Head of caudate nucleus (tissue), 42 donors: ENCODE measurements around the gene OR13C9.
"Not testable (repeated sequence)": the region's sequence is repeated elsewhere in the genome, so short reads cannot be mapped to it uniquely, and the experiment has no call there.

Experiments
- DNase-seq, 42 donors: peaks; one replicate each; pipeline versions ENCODE4 v3.0.0 to v3.0.0-alpha.2; 2020 to 2021; ENCODE audit warnings: mixed read lengths in 7 of 42
- intact Hi-C: fragments of 100-400 bp; cut with DNase I; formaldehyde crosslinking; loops from one replicate; pipeline ENCODE4 v1.15.0; 2022

The OR13C9 gene, protein sequence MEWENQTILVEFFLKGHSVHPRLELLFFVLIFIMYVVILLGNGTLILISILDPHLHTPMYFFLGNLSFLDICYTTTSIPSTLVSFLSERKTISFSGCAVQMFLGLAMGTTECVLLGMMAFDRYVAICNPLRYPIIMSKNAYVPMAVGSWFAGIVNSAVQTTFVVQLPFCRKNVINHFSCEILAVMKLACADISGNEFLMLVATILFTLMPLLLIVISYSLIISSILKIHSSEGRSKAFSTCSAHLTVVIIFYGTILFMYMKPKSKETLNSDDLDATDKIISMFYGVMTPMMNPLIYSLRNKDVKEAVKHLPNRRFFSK

DNA sequence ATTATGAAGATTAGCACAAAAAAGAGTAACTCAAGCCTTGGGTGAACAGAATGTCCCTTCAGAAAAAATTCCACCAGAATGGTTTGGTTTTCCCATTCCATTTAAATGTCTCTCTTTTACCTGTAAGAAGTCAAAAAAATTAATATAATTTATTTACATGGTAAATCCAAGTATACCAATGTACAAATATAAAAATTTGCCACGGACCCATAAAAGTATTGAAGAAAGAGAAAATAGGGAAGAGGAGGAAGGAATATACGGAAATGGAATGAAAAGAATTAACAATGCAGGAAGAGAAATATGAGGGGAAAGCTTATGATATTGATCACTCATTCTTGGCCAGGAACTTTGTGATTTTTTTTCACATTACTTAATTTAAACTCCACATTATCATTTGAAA, at the start of gene OR13C9:
Gene OR13C9, minus strand, starts transcription at position 101 of the 400 bp plus-strand sequence. Its CDS starts 0 bp downstream, at position 101.
- intact Hi-C loops: no loop called here
- no peak for DNase-seq

DNA sequence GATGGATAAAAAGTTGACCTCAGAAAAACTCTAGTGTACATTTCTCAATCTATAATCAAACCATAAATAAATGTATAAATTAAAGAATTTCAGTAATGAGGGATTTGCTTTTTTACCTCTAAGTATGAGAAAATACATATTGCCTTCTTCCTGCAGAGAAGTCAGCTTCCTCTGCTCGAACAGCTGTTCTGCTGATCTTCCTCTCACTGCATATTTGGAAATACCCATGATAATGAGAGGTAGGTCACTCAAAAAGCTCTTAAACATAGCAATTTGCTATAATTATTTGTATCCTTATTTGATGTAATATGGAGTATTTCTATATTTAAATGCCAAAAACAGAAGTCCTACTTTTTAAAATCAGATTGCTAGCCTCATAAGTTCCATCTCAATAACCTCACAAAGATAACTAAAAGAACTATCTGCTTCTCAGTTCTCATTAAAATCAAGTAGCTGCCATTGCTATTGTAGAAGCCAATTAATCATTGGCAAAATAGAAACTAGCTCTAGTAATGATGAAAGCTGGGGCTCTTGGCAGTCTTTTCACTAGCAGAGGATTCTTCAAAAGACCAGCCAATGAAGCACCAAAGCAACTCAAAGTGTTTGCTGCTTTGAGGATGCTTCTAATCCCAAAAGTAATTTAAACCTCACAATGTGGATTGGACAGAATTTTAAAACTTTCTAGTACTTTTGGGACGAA, 40.6 kb upstream of the OR13C9 start:
- intact Hi-C loops: no loop called here
- DNase-seq: no peak

DNA sequence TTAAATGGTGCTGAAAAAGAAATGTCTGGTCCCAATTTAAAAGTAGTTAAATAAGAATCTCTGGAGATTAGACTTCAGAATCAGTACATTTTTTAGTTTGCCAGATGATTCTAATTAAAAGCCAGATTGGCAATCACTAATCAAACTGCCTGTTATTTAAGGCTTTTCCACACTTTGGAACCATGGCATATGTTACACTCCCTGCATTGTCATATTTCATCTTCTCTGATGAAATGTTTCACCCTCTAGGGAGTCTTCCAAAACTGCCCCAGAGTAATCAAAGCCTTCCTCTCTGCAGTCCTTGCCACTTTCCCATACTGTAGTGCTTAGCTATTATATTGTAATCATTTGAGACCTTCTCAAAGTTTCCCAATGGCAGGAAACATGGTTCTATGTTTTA, 17.5 kb upstream of the OR13C9 start:
- intact Hi-C loops: no loop called here
- DNase-seq: no peak

DNA sequence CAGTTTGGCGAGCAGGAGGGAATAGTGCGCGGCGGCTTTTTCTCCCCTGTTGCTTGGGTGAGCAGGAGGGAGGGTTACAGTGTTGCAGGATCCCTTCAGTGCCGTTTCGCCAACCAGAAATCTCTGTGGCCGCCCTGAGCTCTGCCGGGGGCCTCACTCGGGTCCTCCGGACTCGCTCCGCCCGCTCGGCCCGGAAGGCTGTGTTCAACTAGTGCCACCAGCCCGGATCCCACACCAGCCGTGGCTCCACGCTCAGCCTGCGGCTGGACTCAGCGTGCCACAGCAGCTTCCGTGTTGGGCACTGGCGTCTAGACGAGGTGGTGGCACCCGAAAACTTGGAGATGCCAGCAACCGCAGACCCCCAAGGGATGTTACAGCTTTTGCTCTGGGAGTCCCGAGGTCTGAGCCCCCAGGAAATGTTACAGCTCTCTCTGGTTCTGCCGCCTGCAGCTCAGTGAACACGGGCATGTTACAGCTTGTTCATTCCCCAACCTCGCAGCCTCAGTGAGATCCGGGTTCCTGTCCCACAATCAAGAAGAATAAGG, 16.0 kb upstream of the OR13C9 start:
- DNase-seq: no peak
- intact Hi-C loops: no loop called here

DNA sequence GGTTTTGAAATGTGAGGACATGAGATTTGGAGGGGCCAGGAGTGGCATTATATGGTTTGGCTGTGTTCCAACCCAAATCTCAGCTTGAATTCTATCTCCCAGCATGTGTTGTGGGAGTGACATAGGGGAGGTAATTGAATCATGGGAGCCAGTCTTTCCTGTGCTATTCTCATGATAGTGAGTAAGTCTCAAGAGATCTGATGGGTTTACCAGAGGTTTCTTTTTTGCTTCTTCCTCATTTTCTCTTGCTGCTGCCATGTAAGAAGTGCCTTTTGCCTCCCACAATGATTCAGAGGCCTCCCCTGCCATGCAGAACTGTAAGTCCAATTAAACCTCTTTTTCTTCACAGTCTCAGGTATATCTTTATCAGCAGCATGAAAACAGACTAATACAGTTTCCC, 8.0 kb upstream of the OR13C9 start:
- DNase-seq, intact Hi-C loops: not testable (repeated sequence)

DNA sequence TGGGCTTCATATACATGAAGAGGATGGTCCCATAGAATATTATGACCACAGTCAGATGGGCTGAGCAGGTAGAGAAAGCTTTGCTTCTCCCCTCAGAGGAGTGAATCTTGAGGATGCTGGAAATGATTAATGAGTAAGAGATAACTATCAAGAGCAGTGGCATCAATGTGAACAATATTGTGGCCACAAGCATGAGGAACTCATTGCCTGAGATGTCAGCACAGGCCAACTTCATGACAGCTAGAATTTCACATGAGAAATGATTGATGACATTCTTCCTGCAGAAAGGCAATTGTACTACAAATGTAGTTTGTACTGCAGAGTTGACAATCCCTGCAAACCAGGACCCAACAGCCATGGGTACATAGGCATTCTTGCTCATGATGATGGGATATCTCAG, 586 bp downstream of the OR13C9 start:
- intact Hi-C loops: no loop called here

DNA sequence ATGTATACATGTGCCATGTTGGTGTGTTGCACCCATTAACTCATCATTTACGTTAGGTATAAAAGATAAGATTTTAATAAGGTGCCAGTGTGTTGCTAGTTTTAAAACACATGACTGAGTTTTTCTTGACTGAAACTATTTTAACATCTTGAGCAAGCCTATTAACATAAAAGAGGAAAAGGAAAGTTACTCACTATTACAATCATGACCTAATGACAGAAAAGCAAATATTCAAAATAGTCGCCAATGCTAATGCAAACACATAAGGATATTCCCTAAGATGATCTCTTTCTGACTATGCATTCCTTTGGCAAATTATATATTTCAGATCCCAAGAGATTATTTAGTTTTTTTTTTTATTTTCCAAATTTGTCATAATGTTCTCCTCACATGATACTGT, 6.8 kb downstream of the OR13C9 start:
- DNase-seq: no peak
- intact Hi-C loops: no loop called here

More for the DNA sequence above, 586 bp downstream of the OR13C9 start:
- DNase-seq: no peak

DNA sequence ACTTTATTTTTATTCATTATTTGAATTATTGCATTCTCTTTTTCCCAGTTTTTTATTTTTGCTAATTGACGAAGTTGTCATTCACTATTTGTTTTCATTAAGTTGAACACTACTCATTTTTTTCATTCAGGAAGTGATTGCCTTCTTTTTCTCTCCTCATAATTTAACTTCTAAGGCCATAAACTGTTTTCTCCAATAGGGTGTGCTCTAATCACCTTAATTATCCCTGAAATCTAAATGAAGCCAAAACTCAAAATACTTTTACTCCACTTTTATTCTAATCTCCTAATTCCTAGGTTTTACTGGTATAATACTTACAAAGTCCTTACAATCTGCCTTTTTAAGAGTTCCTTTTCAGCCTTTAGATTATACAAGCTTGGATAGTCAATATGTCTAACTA, 9.7 kb downstream of the OR13C9 start:
- intact Hi-C loops: no loop called here
- DNase-seq: no peak

DNA sequence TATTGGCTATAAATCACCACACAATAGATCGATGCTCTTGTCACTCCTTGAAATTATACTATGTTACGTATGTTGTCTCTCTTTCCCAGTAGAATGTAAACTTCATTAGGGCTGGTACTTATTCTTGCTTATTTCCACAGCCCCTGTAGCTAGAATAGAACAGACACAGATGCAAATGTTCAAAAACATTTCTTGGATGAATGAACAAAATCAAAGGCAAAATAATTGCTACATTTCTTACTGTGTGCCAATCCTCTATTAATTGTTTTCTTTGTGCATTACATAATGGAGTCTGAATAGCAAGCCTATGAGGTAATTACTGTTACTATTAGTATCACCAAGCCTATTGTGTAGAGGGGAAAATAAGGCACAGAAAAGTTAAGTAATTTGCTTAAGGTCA, 11.9 kb downstream of the OR13C9 start:
- intact Hi-C loops: no loop called here
- DNase-seq: no peak

DNA sequence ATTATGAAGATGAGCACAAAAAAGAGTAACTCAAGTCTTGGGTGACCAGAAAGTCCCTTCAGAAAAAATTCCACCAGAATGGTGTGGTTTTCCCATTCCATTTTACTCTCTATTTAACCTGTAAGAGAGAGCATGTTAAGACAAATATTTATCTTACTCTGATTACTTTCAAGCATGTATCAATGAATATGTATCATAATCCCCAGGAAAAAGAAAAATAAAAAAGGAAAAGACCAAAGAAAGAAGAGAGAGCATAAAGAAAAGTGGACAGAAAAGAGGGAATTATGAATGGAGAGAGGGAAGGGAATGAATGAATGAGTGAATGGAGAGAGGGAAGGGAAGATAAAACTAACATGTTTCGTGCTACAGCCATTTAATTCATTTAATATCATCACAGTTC, 12.5 kb downstream of the OR13C9 start, which contains the start of gene OR13C2:
Gene OR13C2, minus strand, starts transcription at position 101 of the 400 bp plus-strand sequence. Its CDS starts 0 bp downstream, at position 101.
- DNase-seq, intact Hi-C loops: not testable (repeated sequence)

DNA sequence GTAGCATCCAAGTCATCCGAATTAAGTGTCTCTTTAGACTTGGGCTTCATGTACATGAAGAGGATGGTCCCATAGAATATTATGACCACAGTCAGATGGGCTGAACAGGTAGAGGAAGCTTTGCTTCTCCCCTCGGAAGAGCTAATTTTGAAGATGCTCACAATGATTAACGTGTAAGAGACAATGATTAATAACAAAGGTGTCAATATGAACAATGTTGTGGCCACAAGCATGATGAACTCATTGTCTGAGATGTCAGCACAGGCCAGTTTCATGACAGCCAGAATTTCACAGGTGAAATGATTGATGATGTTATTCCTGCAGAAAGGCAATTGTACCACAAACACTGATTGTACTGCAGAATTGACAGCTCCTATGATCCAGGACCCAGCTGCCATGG, 13.2 kb downstream of the OR13C9 start:
- intact Hi-C loops: no loop called here
- DNase-seq: no peak

DNA sequence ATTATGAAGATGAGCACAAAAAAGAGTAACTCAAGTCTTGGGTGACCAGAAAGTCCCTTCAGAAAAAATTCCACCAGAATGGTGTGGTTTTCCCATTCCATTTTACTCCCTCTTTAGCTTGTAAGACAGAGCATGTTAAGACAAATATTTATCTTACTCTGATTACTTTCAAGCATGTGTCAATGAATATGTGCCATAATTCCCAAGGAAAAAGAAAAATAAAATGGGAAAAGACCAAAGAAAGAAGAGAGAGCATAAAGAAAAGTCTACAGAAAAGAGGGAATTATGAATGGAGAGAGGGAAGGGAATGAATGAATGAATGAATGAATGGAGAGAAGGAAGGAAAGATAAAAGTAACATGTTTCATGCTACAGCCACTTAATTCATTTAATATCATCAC, 18.7 kb downstream of the OR13C9 start, which contains the start of gene OR13C5:
Gene OR13C5, minus strand, starts transcription at position 101 of the 400 bp plus-strand sequence. Its CDS starts 0 bp downstream, at position 101.
- DNase-seq, intact Hi-C loops: not testable (repeated sequence)

DNA sequence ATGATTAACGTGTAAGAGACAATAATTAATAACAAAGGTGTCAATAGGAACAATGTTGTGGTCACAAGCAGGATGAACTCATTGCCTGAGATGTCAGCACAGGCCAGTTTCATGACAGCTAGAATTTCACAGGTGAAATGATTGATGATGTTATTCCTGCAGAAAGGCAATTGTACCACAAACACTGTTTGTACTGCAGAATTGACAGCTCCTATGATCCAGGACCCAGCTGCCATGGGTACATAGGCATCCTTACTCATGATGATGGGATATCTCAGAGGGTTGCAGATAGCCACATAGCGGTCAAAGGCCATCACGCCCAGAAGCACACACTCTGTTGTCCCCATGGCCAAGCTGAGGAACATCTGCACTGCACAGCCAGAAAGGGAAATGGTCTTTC, 19.3 kb downstream of the OR13C9 start:
- intact Hi-C loops, DNase-seq: not testable (repeated sequence)

DNA sequence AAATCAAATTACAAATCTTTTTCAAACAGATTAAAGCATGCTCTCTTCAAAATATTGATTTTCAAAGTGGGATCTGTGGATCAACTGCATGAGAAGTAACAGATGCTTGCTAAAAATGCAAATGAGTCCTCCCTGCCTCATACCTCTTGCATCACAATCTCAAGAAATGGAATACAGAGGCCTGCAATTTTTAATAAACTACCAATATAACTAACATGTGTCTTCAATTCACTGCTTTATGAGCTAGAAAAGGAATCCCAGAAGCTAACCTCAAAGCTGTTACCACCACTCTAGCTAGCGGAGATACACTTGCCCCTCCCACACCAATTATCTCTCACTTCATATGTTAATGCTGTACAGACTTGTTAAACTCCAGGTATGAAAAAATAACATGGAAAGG, 28.4 kb downstream of the OR13C9 start:
- no peak for DNase-seq
- intact Hi-C loops: no loop called here

DNA sequence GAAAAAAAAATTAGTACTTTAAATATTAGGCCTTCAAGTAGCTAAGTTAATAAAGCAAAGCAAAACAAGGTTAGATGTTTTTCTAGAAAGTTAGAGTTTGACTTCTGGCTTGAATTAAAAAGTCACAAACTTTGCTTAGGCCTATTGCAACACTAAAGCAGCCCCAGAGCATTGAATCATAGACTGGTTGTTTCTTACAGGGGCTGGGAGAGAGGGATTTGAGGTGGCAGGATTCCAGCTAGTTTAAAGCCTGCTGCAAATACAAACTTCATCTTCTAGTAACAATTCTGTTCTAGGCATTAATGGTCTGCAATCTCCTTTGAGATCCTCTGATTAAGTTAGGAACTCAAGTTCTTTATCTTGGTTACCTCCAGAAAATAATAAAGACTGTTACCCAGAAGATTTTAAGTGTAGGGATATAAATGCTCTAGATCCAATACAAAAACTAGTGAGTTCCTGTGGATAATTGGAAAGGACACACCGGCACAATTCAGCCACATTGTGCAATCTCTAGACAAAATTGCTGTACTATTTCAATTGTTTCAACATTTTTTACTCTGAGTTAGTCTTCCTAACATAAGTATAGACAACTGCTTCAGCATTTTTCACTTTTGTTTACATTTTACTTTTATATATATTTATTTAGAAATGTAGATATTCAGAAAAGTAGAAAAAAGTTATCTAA, 31.4 kb downstream of the OR13C9 start:
- intact Hi-C loops: no loop called here
- DNase-seq: no peak

DNA sequence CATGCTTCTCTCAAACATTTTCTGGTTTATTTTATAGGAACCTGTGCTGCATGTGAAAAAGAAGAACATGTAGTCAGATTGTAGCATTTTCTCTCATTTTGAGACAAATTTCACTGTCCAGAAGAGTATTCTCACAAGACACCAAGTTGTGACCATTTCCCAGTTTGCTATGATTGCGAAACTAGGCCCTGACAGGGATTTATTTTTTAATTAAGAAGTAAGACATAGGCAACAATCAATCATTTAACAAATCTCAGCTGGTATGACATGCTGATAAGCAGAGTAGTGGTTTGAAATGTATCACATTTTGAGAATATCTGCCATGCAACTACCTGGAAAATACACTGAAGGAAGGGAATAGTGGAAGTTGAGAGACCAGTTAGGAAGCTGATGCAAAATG, 37.4 kb downstream of the OR13C9 start:
- DNase-seq: no peak
- intact Hi-C loops: no loop called here

DNA sequence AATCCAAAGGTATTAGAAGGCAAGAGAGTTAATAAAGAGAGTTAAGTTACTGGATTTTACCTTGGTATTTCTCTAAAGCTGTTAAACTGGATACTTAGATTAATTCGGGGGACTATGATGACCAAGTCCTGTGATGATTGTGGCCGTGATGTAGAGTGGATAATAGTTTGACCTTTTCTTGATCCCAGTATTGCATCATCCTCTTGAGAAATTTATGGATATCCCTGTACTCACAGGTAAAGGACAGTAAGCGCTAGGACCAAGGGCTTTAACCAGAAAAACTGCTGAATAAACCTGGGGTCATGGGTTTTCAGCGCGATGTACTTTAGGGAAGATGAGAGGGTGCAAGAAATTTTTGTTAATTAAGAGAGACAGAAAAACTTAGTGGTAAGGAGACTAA, 40.7 kb downstream of the OR13C9 start:
- intact Hi-C loops: no loop called here

DNA sequence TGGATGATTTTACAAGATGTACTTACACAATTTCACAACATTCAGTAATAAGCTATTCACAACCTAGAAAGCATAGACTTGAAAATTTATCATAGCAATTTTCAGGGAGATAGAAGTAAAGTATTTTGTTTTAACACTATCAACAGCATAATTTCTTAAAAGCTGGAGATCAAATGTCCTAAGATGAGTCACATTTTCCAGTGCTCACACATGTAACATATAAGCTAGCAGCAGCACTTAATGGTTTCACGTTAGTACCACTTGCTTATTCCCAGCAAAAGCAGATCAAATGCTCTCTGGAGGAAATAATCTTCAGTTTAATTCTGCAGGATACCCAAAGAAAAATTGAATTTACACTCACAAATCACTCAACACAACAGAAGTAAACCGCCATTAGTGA, 42.5 kb downstream of the OR13C9 start:
- intact Hi-C loops: no loop called here

More for the DNA sequence above, 40.7 kb downstream of the OR13C9 start:
- no peak for DNase-seq

DNA sequence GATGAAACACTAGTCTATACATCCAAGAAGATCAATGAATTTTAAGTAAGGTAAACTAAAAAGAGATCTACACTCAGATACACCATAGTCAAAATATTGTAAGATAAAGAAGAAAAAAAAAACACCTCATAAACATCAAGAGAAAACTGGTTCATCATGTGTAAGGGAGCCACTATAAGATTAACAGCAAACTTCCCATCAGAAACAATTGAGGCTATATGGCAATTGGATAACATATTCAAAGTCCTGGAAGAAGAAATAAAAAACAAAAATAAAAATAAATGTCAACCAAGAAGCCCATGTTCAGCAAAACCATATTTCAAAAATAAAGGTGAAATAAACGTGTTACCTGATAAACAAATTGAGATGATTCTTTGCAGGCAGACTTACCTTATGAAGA, 45.4 kb downstream of the OR13C9 start:
- DNase-seq: no peak
- intact Hi-C loops: no loop called here

More for the DNA sequence above, 42.5 kb downstream of the OR13C9 start:
- no peak for DNase-seq

DNA sequence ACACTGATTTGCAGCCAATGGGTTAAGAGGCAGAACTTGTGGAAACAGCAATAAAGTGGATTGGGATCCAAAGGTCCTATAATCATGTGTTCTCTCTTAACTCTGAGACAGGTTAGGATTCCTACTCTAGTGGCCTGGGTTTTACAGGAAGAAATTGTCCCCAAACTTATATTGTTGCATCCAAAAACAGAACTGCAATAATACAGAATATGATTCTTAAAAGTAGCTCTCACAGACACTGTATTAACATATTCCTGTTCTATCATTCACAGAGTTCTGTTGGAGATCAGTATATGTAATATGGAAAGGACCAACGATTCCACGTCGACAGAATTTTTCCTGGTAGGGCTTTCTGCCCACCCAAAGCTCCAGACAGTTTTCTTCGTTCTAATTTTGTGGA, 49.1 kb downstream of the OR13C9 start, which contains the start of gene OR13C8:
Gene OR13C8, plus strand, starts transcription at position 301 of the 400 bp plus-strand sequence. Its CDS starts 0 bp downstream, at position 301.
- no peak for DNase-seq
- intact Hi-C loops: no loop called here
